HEK293 (cell line): ENCODE results near the gene NDUFA9.

Experiments used
- FEZF1 ChIP-seq: fragments of 450-650 bp; formaldehyde crosslinking; IDR thresholded peaks from 2 replicates; pipeline ENCODE4 v1.5.1; 2016; ENCODE audit warnings: missing biosample characterization, missing genetic modification characterization
- IKZF3 ChIP-seq: fragments of 450-650 bp; IDR thresholded peaks from 2 replicates; pipeline ENCODE4 v1.5.0; 2018; ENCODE audit warnings: missing biosample characterization, mild to moderate bottlenecking, missing genetic modification characterization, moderate library complexity
- TRIM28 ChIP-seq: IDR thresholded peaks from 2 replicates; pipeline ENCODE4 v1.6.1; 2011; ENCODE audit warnings: low read length, control low read depth, borderline replicate concordance
- ZFHX2 ChIP-seq: fragments of 450-650 bp; formaldehyde crosslinking; conservative IDR thresholded peaks from 2 replicates; pipeline ENCODE4 v1.5.1; 2016; ENCODE audit warnings: missing biosample characterization, missing genetic modification characterization
- ZNF202 ChIP-seq: fragments of 450-650 bp; formaldehyde crosslinking; IDR thresholded peaks from 2 replicates; pipeline ENCODE4 v1.5.1; 2016; ENCODE audit warnings: missing biosample characterization, missing genetic modification characterization, borderline replicate concordance
- ZNF335 ChIP-seq: fragments of 450-650 bp; formaldehyde crosslinking; conservative IDR thresholded peaks from 2 replicates; pipeline ENCODE4 v1.5.1; 2016; ENCODE audit warnings: missing biosample characterization, missing genetic modification characterization
- ZNF366 ChIP-seq: fragments of 450-650 bp; formaldehyde crosslinking; conservative IDR thresholded peaks from 2 replicates; pipeline ENCODE4 v1.5.1; 2016; ENCODE audit warnings: missing biosample characterization, missing genetic modification characterization
- ZNF416 ChIP-seq: fragments of 450-650 bp; formaldehyde crosslinking; IDR thresholded peaks from 2 replicates; pipeline ENCODE4 v1.5.1; 2016; ENCODE audit warnings: missing biosample characterization, missing genetic modification characterization
- ZNF626 ChIP-seq: fragments of 450-650 bp; sonication (Bioruptor Pico); formaldehyde crosslinking; IDR thresholded peaks from 2 replicates; pipeline ENCODE4 v1.5.1; 2018; ENCODE audit warnings: missing biosample characterization, missing genetic modification characterization, inconsistent platforms
- ZNF660 ChIP-seq: fragments of 450-650 bp; IDR thresholded peaks from 2 replicates; pipeline ENCODE4 v1.5.1; 2018; ENCODE audit warnings: missing biosample characterization, mild to moderate bottlenecking, missing genetic modification characterization
- ZNF830 ChIP-seq: fragments of 450-650 bp; IDR thresholded peaks from 2 replicates; pipeline ENCODE4 v1.5.0; 2018; ENCODE audit warnings: missing biosample characterization, missing genetic modification characterization, low read depth, mild to moderate bottlenecking, moderate library complexity
- ZNF843 ChIP-seq: fragments of 450-650 bp; formaldehyde crosslinking; IDR thresholded peaks from 2 replicates; pipeline ENCODE4 v1.5.1; 2016; ENCODE audit warnings: missing biosample characterization, missing genetic modification characterization
- ZSCAN30 ChIP-seq: fragments of 450-650 bp; IDR thresholded peaks from 2 replicates; pipeline ENCODE4 v1.5.1; 2018; ENCODE audit warnings: missing biosample characterization, mild to moderate bottlenecking, missing genetic modification characterization, moderate library complexity
- TF ChIP-seq, protein P1 (sequence below): fragments of 450-650 bp; formaldehyde crosslinking; IDR thresholded peaks from 2 replicates; pipeline ENCODE4 v1.5.1; 2016; ENCODE audit warnings: missing biosample characterization, missing genetic modification characterization
- TF ChIP-seq, protein P2 (sequence below): fragments of 450-650 bp; formaldehyde crosslinking; IDR thresholded peaks from 2 replicates; pipeline ENCODE4 v1.5.1; 2016; ENCODE audit warnings: missing biosample characterization, missing genetic modification characterization
- TF ChIP-seq, protein P3 (sequence below): fragments of 450-650 bp; formaldehyde crosslinking; IDR thresholded peaks from 2 replicates; pipeline ENCODE4 v1.5.1; 2016; ENCODE audit warnings: missing biosample characterization, missing genetic modification characterization
- TF ChIP-seq, protein P4 (sequence below): fragments of 450-650 bp; formaldehyde crosslinking; IDR thresholded peaks from 2 replicates; pipeline ENCODE4 v1.5.1; 2016; ENCODE audit warnings: missing biosample characterization, missing genetic modification characterization, borderline replicate concordance
- TF ChIP-seq, protein P5 (sequence below): fragments of 450-650 bp; formaldehyde crosslinking; IDR thresholded peaks from 2 replicates; pipeline ENCODE4 v1.5.1; 2016; ENCODE audit warnings: missing biosample characterization, missing genetic modification characterization
- TF ChIP-seq, protein P6 (sequence below): fragments of 450-650 bp; formaldehyde crosslinking; IDR thresholded peaks from 2 replicates; pipeline ENCODE4 v1.5.1; 2016; ENCODE audit warnings: missing biosample characterization, missing genetic modification characterization
- TF ChIP-seq, protein P7 (sequence below): IDR thresholded peaks from 2 replicates; pipeline ENCODE4 v1.6.1; 2011; ENCODE audit warnings: mild to moderate bottlenecking, low read depth, low read length, borderline replicate concordance

Gene NDUFA9

DNA sequence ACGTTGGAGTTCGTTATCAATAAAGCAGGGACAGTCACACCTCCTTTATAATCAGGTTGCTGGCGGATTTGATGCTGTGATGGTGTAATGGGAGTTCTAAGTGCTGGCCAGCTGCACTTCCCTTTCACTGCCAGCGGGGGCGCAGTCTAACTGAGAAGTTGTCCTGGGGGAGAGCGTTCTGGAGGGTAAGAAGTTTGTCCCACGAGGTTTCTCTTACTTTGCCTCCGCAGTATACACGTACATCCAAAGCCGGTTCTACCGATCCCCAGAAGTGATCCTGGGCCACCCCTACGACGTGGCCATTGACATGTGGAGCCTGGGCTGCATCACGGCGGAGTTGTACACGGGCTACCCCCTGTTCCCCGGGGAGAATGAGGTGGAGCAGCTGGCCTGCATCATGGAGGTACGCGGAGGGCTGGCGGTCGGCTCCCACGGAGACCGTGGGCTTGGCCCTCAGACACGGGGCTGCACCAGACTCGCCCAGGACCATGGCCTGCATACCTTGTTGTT is 44.2 kb upstream of the NDUFA9 start (continued):
- TF ChIP-seq, protein P1, sequence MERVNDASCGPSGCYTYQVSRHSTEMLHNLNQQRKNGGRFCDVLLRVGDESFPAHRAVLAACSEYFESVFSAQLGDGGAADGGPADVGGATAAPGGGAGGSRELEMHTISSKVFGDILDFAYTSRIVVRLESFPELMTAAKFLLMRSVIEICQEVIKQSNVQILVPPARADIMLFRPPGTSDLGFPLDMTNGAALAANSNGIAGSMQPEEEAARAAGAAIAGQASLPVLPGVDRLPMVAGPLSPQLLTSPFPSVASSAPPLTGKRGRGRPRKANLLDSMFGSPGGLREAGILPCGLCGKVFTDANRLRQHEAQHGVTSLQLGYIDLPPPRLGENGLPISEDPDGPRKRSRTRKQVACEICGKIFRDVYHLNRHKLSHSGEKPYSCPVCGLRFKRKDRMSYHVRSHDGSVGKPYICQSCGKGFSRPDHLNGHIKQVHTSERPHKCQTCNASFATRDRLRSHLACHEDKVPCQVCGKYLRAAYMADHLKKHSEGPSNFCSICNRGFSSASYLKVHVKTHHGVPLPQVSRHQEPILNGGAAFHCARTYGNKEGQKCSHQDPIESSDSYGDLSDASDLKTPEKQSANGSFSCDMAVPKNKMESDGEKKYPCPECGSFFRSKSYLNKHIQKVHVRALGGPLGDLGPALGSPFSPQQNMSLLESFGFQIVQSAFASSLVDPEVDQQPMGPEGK (tag by site-specific recombination): peak; percentile 97
- TF ChIP-seq, protein P2, sequence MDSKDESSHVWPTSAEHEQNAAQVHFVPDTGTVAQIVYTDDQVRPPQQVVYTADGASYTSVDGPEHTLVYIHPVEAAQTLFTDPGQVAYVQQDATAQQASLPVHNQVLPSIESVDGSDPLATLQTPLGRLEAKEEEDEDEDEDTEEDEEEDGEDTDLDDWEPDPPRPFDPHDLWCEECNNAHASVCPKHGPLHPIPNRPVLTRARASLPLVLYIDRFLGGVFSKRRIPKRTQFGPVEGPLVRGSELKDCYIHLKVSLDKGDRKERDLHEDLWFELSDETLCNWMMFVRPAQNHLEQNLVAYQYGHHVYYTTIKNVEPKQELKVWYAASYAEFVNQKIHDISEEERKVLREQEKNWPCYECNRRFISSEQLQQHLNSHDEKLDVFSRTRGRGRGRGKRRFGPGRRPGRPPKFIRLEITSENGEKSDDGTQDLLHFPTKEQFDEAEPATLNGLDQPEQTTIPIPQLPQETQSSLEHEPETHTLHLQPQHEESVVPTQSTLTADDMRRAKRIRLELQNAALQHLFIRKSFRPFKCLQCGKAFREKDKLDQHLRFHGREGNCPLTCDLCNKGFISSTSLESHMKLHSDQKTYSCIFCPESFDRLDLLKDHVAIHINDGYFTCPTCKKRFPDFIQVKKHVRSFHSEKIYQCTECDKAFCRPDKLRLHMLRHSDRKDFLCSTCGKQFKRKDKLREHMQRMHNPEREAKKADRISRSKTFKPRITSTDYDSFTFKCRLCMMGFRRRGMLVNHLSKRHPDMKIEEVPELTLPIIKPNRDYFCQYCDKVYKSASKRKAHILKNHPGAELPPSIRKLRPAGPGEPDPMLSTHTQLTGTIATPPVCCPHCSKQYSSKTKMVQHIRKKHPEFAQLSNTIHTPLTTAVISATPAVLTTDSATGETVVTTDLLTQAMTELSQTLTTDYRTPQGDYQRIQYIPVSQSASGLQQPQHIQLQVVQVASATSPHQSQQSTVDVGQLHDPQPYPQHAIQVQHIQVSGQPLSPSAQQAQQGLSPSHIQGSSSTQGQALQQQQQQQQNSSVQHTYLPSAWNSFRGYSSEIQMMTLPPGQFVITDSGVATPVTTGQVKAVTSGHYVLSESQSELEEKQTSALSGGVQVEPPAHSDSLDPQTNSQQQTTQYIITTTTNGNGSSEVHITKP (tag by site-specific recombination): peak; percentile 85
- TF ChIP-seq ZNF416 (tag by site-specific recombination) (no peak), ZNF660 (tag by site-specific recombination) (peak; percentile 60), ZNF830 (tag by site-specific recombination) (no peak), IKZF3 (tag by site-specific recombination) (no peak), ZNF626 (tag by site-specific recombination) (no peak), ZNF366 (tag by site-specific recombination) (no peak; the same call in 1 of the 2 replicates), ZNF335 (peak; percentile 49; the same call in 1 of the 2 replicates), ZSCAN30 (tag by site-specific recombination) (0 out of 2 replicates have a peak, but pooled peaks have one; percentile 32), ZFHX2 (peak; percentile 55), FEZF1 (tag by site-specific recombination) (no peak), ZNF843 (tag by site-specific recombination) (peak; percentile 33; the same call in 1 of the 2 replicates), ZNF202 (no peak), TRIM28 (peak; percentile 91; the same call in 1 of the 2 replicates)
- TF ChIP-seq, protein P3, sequence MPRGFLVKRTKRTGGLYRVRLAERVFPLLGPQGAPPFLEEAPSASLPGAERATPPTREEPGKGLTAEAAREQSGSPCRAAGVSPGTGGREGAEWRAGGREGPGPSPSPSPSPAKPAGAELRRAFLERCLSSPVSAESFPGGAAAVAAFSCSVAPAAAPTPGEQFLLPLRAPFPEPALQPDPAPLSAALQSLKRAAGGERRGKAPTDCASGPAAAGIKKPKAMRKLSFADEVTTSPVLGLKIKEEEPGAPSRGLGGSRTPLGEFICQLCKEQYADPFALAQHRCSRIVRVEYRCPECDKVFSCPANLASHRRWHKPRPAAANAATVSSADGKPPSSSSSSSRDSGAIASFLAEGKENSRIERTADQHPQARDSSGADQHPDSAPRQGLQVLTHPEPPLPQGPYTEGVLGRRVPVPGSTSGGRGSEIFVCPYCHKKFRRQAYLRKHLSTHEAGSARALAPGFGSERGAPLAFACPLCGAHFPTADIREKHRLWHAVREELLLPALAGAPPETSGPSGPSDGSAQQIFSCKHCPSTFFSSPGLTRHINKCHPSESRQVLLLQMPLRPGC (tag by site-specific recombination): no peak
- TF ChIP-seq, protein P4, sequence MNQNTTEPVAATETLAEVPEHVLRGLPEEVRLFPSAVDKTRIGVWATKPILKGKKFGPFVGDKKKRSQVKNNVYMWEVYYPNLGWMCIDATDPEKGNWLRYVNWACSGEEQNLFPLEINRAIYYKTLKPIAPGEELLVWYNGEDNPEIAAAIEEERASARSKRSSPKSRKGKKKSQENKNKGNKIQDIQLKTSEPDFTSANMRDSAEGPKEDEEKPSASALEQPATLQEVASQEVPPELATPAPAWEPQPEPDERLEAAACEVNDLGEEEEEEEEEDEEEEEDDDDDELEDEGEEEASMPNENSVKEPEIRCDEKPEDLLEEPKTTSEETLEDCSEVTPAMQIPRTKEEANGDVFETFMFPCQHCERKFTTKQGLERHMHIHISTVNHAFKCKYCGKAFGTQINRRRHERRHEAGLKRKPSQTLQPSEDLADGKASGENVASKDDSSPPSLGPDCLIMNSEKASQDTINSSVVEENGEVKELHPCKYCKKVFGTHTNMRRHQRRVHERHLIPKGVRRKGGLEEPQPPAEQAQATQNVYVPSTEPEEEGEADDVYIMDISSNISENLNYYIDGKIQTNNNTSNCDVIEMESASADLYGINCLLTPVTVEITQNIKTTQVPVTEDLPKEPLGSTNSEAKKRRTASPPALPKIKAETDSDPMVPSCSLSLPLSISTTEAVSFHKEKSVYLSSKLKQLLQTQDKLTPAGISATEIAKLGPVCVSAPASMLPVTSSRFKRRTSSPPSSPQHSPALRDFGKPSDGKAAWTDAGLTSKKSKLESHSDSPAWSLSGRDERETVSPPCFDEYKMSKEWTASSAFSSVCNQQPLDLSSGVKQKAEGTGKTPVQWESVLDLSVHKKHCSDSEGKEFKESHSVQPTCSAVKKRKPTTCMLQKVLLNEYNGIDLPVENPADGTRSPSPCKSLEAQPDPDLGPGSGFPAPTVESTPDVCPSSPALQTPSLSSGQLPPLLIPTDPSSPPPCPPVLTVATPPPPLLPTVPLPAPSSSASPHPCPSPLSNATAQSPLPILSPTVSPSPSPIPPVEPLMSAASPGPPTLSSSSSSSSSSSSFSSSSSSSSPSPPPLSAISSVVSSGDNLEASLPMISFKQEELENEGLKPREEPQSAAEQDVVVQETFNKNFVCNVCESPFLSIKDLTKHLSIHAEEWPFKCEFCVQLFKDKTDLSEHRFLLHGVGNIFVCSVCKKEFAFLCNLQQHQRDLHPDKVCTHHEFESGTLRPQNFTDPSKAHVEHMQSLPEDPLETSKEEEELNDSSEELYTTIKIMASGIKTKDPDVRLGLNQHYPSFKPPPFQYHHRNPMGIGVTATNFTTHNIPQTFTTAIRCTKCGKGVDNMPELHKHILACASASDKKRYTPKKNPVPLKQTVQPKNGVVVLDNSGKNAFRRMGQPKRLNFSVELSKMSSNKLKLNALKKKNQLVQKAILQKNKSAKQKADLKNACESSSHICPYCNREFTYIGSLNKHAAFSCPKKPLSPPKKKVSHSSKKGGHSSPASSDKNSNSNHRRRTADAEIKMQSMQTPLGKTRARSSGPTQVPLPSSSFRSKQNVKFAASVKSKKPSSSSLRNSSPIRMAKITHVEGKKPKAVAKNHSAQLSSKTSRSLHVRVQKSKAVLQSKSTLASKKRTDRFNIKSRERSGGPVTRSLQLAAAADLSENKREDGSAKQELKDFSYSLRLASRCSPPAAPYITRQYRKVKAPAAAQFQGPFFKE: no peak
- TF ChIP-seq, protein P5, sequence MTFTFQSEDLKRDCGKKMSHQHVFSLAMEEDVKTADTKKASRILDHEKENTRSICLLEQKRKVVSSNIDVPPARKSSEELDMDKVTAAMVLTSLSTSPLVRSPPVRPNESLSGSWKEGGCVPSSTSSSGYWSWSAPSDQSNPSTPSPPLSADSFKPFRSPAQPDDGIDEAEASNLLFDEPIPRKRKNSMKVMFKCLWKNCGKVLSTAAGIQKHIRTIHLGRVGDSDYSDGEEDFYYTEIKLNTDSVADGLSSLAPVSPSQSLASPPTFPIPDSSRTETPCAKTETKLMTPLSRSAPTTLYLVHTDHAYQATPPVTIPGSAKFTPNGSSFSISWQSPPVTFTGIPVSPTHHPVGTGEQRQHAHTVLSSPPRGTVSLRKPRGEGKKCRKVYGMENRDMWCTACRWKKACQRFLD (tag by site-specific recombination): no peak
- TF ChIP-seq, protein P6, sequence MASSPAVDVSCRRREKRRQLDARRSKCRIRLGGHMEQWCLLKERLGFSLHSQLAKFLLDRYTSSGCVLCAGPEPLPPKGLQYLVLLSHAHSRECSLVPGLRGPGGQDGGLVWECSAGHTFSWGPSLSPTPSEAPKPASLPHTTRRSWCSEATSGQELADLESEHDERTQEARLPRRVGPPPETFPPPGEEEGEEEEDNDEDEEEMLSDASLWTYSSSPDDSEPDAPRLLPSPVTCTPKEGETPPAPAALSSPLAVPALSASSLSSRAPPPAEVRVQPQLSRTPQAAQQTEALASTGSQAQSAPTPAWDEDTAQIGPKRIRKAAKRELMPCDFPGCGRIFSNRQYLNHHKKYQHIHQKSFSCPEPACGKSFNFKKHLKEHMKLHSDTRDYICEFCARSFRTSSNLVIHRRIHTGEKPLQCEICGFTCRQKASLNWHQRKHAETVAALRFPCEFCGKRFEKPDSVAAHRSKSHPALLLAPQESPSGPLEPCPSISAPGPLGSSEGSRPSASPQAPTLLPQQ: peak; percentile 48; the same call in 1 of the 2 replicates
- TF ChIP-seq, protein P7, sequence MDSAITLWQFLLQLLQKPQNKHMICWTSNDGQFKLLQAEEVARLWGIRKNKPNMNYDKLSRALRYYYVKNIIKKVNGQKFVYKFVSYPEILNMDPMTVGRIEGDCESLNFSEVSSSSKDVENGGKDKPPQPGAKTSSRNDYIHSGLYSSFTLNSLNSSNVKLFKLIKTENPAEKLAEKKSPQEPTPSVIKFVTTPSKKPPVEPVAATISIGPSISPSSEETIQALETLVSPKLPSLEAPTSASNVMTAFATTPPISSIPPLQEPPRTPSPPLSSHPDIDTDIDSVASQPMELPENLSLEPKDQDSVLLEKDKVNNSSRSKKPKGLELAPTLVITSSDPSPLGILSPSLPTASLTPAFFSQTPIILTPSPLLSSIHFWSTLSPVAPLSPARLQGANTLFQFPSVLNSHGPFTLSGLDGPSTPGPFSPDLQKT: no peak
